Activated CD4-positive, alpha-beta memory T cell treated with anti-CD3 and anti-CD28 coated beads, Interleukin-2, amount 10 ng/mL, durations not matched to agents 7 days and 5 days (primary cell): ENCODE results near the gene SH3RF3. TPM values are rescaled to one million over a fixed set of nuclear protein-coding genes. Genes with fewer than 3 reads are reported as not detected.

Experiments used
- CTCF ChIA-PET: fragments of 350-600 bp; sonication (Branson Sonifier 250); formaldehyde crosslinking; loops from one replicate; lab custom pipeline; 2021; ENCODE audit warnings: antibody characterized with exemption, inconsistent platforms; lab: Charles Lee
- POLR2A ChIA-PET: fragments of 350-600 bp; sonication (Branson Sonifier 250); formaldehyde crosslinking; loops from one replicate; lab custom pipeline; 2021; ENCODE audit warnings: antibody characterized with exemption; lab: Charles Lee
- DNase-seq: peaks from one replicate; pipeline ENCODE4 v3.0.0-alpha.2; 2020
- H3K27ac Mint-ChIP-seq: one replicate; pipeline ENCODE4 v1.8.0; 2021; ENCODE audit warnings: mild to moderate bottlenecking, mixed read lengths
- H3K27me3 Mint-ChIP-seq: one replicate; pipeline ENCODE4 v1.8.0; 2021; ENCODE audit warnings: mixed read lengths
- H3K36me3 Mint-ChIP-seq: one replicate; pipeline ENCODE4 v1.8.0; 2021; ENCODE audit warnings: low read depth, mixed read lengths
- H3K4me1 Mint-ChIP-seq: one replicate; pipeline ENCODE4 v1.8.0; 2021; ENCODE audit warnings: mixed read lengths
- H3K4me3 Mint-ChIP-seq: one replicate; pipeline ENCODE4 v1.8.0; 2021; ENCODE audit warnings: mild to moderate bottlenecking, mixed read lengths
- H3K9me3 Mint-ChIP-seq: one replicate; pipeline ENCODE4 v1.8.0; 2021; ENCODE audit warnings: mixed read lengths
- total RNA-seq, 2 experiments: library from RNA; stranded (reverse); gene quantifications; one replicate each; pipeline ENCODE4 v1.2.3, GENCODE V29; 2021

SH3RF3 gene
- total RNA-seq, 2 experiments from 2014 or later: 0.23 to 0.45 TPM

GRCh38 chr2:109134741-109135358 is 5.8 kb downstream of the SH3RF3 start:
- no peak for DNase-seq
- ChIA-PET POLR2A (no interaction called here), CTCF (interaction anchor here (1.2 kb wide), 1 partner anchor 375 kb away, joined by 3 read pairs; no protein-coding TSS in a partner anchor)
- H3K27me3 Mint-ChIP-seq: peaks cover 89% of the 10 kb centered on the region
- no peaks in the 10 kb centered on the region for H3K9me3 Mint-ChIP-seq
- peaks cover 11% of the 10 kb centered on the region for H3K4me1 Mint-ChIP-seq
- H3K27ac Mint-ChIP-seq: no peak overlapping the region
- peaks cover 3% of the 10 kb centered on the region for H3K36me3 Mint-ChIP-seq
- H3K4me3 Mint-ChIP-seq: no peak overlapping the region

- Mint-ChIP-seq H3K27me3 (peaks cover 89% of the 10 kb centered on the region), H3K9me3 (no peaks in the 10 kb centered on the region), H3K4me1 (peaks cover 6% of the 10 kb centered on the region), H3K27ac (no peak overlapping the region), H3K4me3 (no peak overlapping the region), H3K36me3 (no peaks in the 10 kb centered on the region)
- DNase-seq: no peak
- POLR2A ChIA-PET: no interaction called here
- CTCF ChIA-PET: interaction anchor here (1.2 kb wide), 1 partner anchor 375 kb away, joined by 3 read pairs; no protein-coding TSS in a partner anchor
These were observed 6.6 kb downstream of the SH3RF3 start for GRCh38 chr2:109135359-109136197.

GRCh38 chr2:109136542-109136941 is 7.5 kb downstream of the SH3RF3 start:
- ChIA-PET POLR2A (no interaction called here), CTCF (no interaction called here)
- H3K27me3 Mint-ChIP-seq: peaks cover 90% of the 10 kb centered on the region
- H3K27ac Mint-ChIP-seq: no peak overlapping the region
- no peaks in the 10 kb centered on the region for H3K36me3 Mint-ChIP-seq
- no peak overlapping the region for H3K4me3 Mint-ChIP-seq
- H3K4me1 Mint-ChIP-seq: peaks cover 6% of the 10 kb centered on the region
- no peak for DNase-seq
- H3K9me3 Mint-ChIP-seq: no peaks in the 10 kb centered on the region

- Mint-ChIP-seq H3K27ac (no peak overlapping the region), H3K4me1 (peaks cover 8% of the 10 kb centered on the region), H3K4me3 (no peak overlapping the region), H3K27me3 (peaks cover 86% of the 10 kb centered on the region), H3K9me3 (no peaks in the 10 kb centered on the region), H3K36me3 (no peaks in the 10 kb centered on the region)
- POLR2A ChIA-PET: no interaction called here
- CTCF ChIA-PET: no interaction called here
- DNase-seq: no peak
These were observed 8.6 kb downstream of the SH3RF3 start for GRCh38 chr2:109137616-109138015.

- H3K27me3 Mint-ChIP-seq: peaks cover 87% of the 10 kb centered on the region
- no peaks in the 10 kb centered on the region for H3K36me3 Mint-ChIP-seq
These were observed 9.4 kb downstream of the SH3RF3 start for GRCh38 chr2:109138449-109138848.

GRCh38 chr2:109139002-109139401 is 10.0 kb downstream of the SH3RF3 start:
- H3K27ac Mint-ChIP-seq: no peak overlapping the region
- POLR2A ChIA-PET: no interaction called here
- H3K9me3 Mint-ChIP-seq: no peaks in the 10 kb centered on the region
- no peak overlapping the region for H3K4me3 Mint-ChIP-seq
- peaks cover 81% of the 10 kb centered on the region for H3K27me3 Mint-ChIP-seq
- peaks cover 22% of the 10 kb centered on the region for H3K4me1 Mint-ChIP-seq
- DNase-seq: no peak
- H3K36me3 Mint-ChIP-seq: no peaks in the 10 kb centered on the region
- CTCF ChIA-PET: no interaction called here

More at GRCh38 chr2:109138449-109138848, 9.4 kb downstream of the SH3RF3 start:
- H3K4me1 Mint-ChIP-seq: peaks cover 17% of the 10 kb centered on the region
- H3K4me3 Mint-ChIP-seq: no peak overlapping the region
- no peak overlapping the region for H3K27ac Mint-ChIP-seq
- H3K9me3 Mint-ChIP-seq: no peaks in the 10 kb centered on the region
- CTCF ChIA-PET: no interaction called here
- POLR2A ChIA-PET: no interaction called here
- DNase-seq: no peak

- peaks cover 75% of the 10 kb centered on the region for H3K27me3 Mint-ChIP-seq
- H3K27ac Mint-ChIP-seq: no peak overlapping the region
These were observed 10.9 kb downstream of the SH3RF3 start for GRCh38 chr2:109139865-109140396.

GRCh38 chr2:109141006-109141600 is 12.1 kb downstream of the SH3RF3 start:
- no peak for DNase-seq
- H3K4me1 Mint-ChIP-seq: peaks cover 36% of the 10 kb centered on the region
- H3K36me3 Mint-ChIP-seq: no peaks in the 10 kb centered on the region
- ChIA-PET POLR2A (no interaction called here), CTCF (no interaction called here)
- peaks cover 68% of the 10 kb centered on the region for H3K27me3 Mint-ChIP-seq
- H3K9me3 Mint-ChIP-seq: no peaks in the 10 kb centered on the region
- no peak overlapping the region for H3K4me3 Mint-ChIP-seq
- no peak overlapping the region for H3K27ac Mint-ChIP-seq

More at GRCh38 chr2:109139865-109140396, 10.9 kb downstream of the SH3RF3 start:
- H3K4me1 Mint-ChIP-seq: peaks cover 30% of the 10 kb centered on the region
- CTCF ChIA-PET: no interaction called here
- DNase-seq: no peak
- no peaks in the 10 kb centered on the region for H3K36me3 Mint-ChIP-seq
- POLR2A ChIA-PET: no interaction called here
- no peaks in the 10 kb centered on the region for H3K9me3 Mint-ChIP-seq
- no peak overlapping the region for H3K4me3 Mint-ChIP-seq

- no peak overlapping the region for H3K4me3 Mint-ChIP-seq
- H3K4me1 Mint-ChIP-seq: peaks cover 36% of the 10 kb centered on the region
- no peak for DNase-seq
- no peak overlapping the region for H3K27ac Mint-ChIP-seq
- H3K9me3 Mint-ChIP-seq: no peaks in the 10 kb centered on the region
- ChIA-PET POLR2A (no interaction called here), CTCF (no interaction called here)
- H3K36me3 Mint-ChIP-seq: no peaks in the 10 kb centered on the region
- H3K27me3 Mint-ChIP-seq: peaks cover 61% of the 10 kb centered on the region
These were observed 12.8 kb downstream of the SH3RF3 start for GRCh38 chr2:109141727-109142283.

- Mint-ChIP-seq H3K4me1 (peaks cover 36% of the 10 kb centered on the region), H3K36me3 (no peaks in the 10 kb centered on the region), H3K9me3 (no peaks in the 10 kb centered on the region), H3K4me3 (no peak overlapping the region), H3K27ac (no peak overlapping the region), H3K27me3 (peaks cover 62% of the 10 kb centered on the region)
- ChIA-PET POLR2A (no interaction called here), CTCF (no interaction called here)
- DNase-seq: no peak
These were observed 13.6 kb downstream of the SH3RF3 start for GRCh38 chr2:109142416-109143210.

- Mint-ChIP-seq H3K4me1 (peaks cover 34% of the 10 kb centered on the region), H3K9me3 (no peaks in the 10 kb centered on the region), H3K4me3 (peak overlapping the region; percentile 9), H3K27me3 (peaks cover 64% of the 10 kb centered on the region), H3K27ac (peak overlapping the region; percentile 70), H3K36me3 (no peaks in the 10 kb centered on the region)
- POLR2A ChIA-PET: interaction anchor here (0.9 to 1.7 kb wide), 5 partner anchors 10 to 367 kb away, joined by 3 to 10 read pairs (median 4); no protein-coding TSS in a partner anchor
- DNase-seq: peak; percentile 85
- CTCF ChIA-PET: no interaction called here
These were observed 14.5 kb downstream of the SH3RF3 start for GRCh38 chr2:109143214-109144187.
